ENCODE measurements around the gene INPP5D. TPM values are rescaled to one million over a fixed set of nuclear protein-coding genes. Genes with fewer than 3 reads are reported as not detected.

The INPP5D gene
- total RNA-seq, 1 donor from 2014 or later = 26.6 TPM

DNA sequence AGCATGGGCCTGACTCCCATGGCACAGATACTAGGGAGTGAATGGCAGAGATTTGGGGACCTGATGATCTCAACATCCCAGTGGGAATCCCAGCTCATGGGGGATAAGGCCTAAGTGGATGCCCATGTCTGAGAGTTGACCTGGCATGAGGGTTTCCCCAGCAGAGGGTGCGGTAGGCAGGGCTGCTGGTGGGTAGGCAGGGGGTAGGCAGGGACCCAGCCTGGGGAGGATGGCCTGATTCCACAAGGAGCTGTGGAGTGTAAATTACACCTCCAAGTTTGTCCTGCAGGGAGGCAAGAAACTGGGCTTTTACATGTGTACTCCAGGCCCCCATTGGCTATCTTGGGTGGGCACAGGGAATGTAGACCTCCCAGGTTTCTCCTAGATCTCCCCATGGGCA, 46.9 kb downstream of the INPP5D start:
- H3K27me3 ChIP-seq (ENCODE audit: control insufficient read depth, insufficient read depth, low read length) = no peaks in the 10 kb centered on the region
- DNase-seq (ENCODE audit: low read depth) = no peak
- H3K4me3 ChIP-seq (ENCODE audit: low read depth, low read length) = no peak overlapping the region
- FAIRE-seq = no peak
- H3K36me3 ChIP-seq (ENCODE audit: control insufficient read depth, insufficient read depth, low read length) = no peaks in the 10 kb centered on the region
- TF ChIP-seq, protein P1, sequence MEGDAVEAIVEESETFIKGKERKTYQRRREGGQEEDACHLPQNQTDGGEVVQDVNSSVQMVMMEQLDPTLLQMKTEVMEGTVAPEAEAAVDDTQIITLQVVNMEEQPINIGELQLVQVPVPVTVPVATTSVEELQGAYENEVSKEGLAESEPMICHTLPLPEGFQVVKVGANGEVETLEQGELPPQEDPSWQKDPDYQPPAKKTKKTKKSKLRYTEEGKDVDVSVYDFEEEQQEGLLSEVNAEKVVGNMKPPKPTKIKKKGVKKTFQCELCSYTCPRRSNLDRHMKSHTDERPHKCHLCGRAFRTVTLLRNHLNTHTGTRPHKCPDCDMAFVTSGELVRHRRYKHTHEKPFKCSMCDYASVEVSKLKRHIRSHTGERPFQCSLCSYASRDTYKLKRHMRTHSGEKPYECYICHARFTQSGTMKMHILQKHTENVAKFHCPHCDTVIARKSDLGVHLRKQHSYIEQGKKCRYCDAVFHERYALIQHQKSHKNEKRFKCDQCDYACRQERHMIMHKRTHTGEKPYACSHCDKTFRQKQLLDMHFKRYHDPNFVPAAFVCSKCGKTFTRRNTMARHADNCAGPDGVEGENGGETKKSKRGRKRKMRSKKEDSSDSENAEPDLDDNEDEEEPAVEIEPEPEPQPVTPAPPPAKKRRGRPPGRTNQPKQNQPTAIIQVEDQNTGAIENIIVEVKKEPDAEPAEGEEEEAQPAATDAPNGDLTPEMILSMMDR (IDR thresholded peaks at IDR 0.05; ENCODE audit: insufficient read depth, low read length, severe bottlenecking) = no peak

DNA sequence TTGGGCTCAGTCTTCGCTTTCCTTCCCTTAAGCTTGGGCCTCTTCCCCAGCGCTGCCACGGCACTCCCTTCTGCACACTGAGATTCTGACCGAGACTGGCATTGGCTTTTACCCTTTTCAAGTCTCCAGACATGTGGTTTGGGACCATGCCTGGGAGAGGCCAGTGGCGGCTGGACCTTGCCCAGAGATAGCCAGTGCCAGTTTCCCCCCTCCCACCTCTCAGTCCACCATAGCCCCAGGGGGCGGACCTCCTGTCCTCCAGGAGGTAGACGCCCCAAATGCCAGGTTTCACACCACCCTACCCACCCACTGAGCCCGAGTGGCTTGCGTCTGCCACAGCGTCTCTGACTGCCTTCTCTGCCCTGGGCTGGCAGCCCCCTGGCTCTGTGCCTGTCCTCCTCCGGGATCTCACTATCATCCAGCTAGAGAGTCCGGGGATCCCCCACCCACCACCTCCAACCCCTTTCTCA, 47.7 kb downstream of the INPP5D start:
- TF ChIP-seq, protein P1 (IDR thresholded peaks at IDR 0.05; ENCODE audit: insufficient read depth, low read length, severe bottlenecking) = no peak
- H3K4me3 ChIP-seq (ENCODE audit: low read depth, low read length) = no peak overlapping the region
- no peaks in the 10 kb centered on the region for H3K27me3 ChIP-seq (ENCODE audit: control insufficient read depth, insufficient read depth, low read length)
- no peaks in the 10 kb centered on the region for H3K36me3 ChIP-seq (ENCODE audit: control insufficient read depth, insufficient read depth, low read length)
- FAIRE-seq (no peak), DNase-seq (ENCODE audit: low read depth) (no peak)

DNA sequence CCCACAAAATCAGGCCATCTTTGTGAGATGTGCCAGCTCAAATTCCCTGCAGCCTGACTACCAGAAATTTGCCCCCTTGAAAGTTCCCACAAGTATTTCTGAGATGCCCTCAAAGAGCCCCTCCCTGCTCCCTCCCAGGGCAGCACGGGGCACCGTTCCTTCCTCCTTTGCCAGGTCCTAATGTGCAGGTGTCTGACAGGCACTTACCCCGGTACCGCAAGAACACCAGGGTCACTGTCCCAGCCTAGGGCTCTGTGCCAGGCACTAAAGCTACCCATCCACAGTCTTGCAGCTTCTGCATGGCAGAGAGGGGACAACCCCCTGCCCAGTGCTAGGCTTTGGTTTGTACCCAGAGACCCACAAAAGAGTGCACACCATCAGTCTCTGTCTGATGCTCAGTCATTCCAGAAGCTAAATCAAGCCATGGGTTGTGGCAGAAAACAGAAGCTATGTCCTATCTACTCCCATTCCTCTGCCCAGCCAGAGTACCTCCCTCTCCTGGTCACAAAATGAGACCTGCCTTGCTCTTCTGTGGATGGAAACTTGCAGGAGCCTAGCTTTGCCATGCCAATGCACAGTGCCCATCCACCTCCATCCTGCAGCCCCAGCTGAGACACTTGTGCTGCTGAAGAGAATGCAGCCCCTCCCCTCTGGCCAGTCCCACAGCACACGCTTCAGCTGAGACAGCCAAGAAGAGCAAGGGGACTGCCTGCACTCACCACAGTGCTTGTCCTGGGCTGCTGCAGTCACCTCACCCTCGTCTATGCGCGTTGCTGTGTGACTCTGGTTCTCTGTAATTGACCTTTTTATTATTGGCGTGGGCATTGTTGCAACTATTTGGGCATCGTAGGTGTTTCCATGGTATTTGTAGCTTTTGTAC, 48.7 kb downstream of the INPP5D start:
- H3K4me3 ChIP-seq (ENCODE audit: low read depth, low read length) = no peak overlapping the region
- no peak for DNase-seq (ENCODE audit: low read depth)

DNA sequence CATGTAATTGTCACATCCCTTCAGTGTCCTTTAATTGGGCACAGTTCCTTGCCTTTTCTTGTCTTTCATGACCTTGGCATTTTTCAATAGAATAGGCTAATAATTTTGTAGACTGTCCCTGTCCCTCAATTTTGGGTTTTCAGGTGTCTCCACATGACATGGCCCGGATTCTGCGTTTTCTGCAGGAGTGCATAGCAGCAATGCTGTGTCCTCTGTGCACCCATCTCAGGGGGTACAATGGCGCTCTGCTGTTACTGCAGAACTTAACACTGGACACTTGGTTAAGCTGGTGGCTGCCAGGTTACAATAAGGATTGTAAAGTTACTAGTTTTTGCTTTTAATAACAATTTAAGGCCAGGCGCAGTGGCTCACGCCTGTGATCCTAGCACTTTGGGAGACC, 51.3 kb downstream of the INPP5D start:
- no peak overlapping the region for H3K4me3 ChIP-seq (ENCODE audit: low read depth, low read length)
- DNase-seq (ENCODE audit: low read depth) (no peak), FAIRE-seq (no peak)
- TF ChIP-seq, protein P1 (IDR thresholded peaks at IDR 0.05; ENCODE audit: insufficient read depth, low read length, severe bottlenecking) = no peak
- H3K36me3 ChIP-seq (ENCODE audit: control insufficient read depth, insufficient read depth, low read length) = no peaks in the 10 kb centered on the region
- H3K27me3 ChIP-seq (ENCODE audit: control insufficient read depth, insufficient read depth, low read length) = no peaks in the 10 kb centered on the region

More for the DNA sequence above, 48.7 kb downstream of the INPP5D start:
- peak; percentile 13 for FAIRE-seq
- H3K36me3 ChIP-seq (ENCODE audit: control insufficient read depth, insufficient read depth, low read length) = no peaks in the 10 kb centered on the region
- no peaks in the 10 kb centered on the region for H3K27me3 ChIP-seq (ENCODE audit: control insufficient read depth, insufficient read depth, low read length)
- TF ChIP-seq, protein P1 (IDR thresholded peaks at IDR 0.05; ENCODE audit: insufficient read depth, low read length, severe bottlenecking) = no peak

DNA sequence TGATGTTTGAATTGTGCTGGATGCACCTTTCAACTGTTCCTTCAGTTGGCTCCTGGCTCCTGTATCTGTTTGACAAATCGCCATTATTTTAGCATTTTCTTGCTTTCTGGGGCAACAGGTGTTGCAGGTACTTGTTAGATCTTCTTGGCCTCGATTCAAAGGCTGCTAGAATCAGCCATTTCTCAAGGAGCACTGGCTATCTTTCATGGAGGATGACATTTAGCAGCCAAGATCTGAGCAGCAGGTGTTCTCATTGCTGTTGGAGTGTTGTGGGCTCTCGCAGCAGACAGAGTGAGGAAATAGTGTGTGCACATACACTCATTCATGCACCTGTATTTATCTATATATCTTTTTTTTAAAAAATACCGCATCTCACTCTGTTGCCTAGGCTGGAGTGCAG, 52.2 kb downstream of the INPP5D start:
- no peak overlapping the region for H3K4me3 ChIP-seq (ENCODE audit: low read depth, low read length)
- H3K36me3 ChIP-seq (ENCODE audit: control insufficient read depth, insufficient read depth, low read length) = no peaks in the 10 kb centered on the region
- FAIRE-seq (no peak), DNase-seq (ENCODE audit: low read depth) (no peak)
- H3K27me3 ChIP-seq (ENCODE audit: control insufficient read depth, insufficient read depth, low read length) = no peaks in the 10 kb centered on the region
- TF ChIP-seq, protein P1 (IDR thresholded peaks at IDR 0.05; ENCODE audit: insufficient read depth, low read length, severe bottlenecking) = no peak

Data from bronchial epithelial cell (primary cell).